ENCODE results near the gene SWAP70.

Gene SWAP70

GRCh38 chr11:9780929-9781328, 117.1 kb downstream of the SWAP70 start:
- no peak for DNase-seq

GRCh38 chr11:9783986-9784385, 120.1 kb downstream of the SWAP70 start:
- DNase-seq = no peak

GRCh38 chr11:9784602-9785315, 120.9 kb downstream of the SWAP70 start:
- no peak for DNase-seq

- DNase-seq = no peak
Measured at GRCh38 chr11:9787260-9787659, 123.4 kb downstream of the SWAP70 start.

- no peak for DNase-seq
Measured at GRCh38 chr11:9787981-9788521, 124.2 kb downstream of the SWAP70 start.

GRCh38 chr11:9789910-9790309, 126.0 kb downstream of the SWAP70 start:
- DNase-seq = no peak

- DNase-seq = no peak
Measured at GRCh38 chr11:9790703-9791102, 126.8 kb downstream of the SWAP70 start.

- DNase-seq = no peak
Measured at GRCh38 chr11:9796266-9796665, 132.4 kb downstream of the SWAP70 start.

GRCh38 chr11:9796854-9797253, 133.0 kb downstream of the SWAP70 start:
- DNase-seq = no peak

- DNase-seq = no peak
Measured at GRCh38 chr11:9797300-9797699, 133.4 kb downstream of the SWAP70 start.

- DNase-seq = no peak
Measured at GRCh38 chr11:9799886-9800285, 136.0 kb downstream of the SWAP70 start.

GRCh38 chr11:9802291-9802861, 138.5 kb downstream of the SWAP70 start:
- peak; percentile 63 for DNase-seq
